NCI-H524 (cell line): ENCODE data around the gene CHST8.
"Not testable (repeated sequence)": the region's sequence is repeated elsewhere in the genome, so short reads cannot be mapped to it uniquely, and the experiment has no call there.

Source experiments
- DNase-seq, 2 experiments: peaks; one replicate each; lab custom pipeline; 2025; lab: John Stamatoyannopoulos, UW

CHST8 gene

DNA sequence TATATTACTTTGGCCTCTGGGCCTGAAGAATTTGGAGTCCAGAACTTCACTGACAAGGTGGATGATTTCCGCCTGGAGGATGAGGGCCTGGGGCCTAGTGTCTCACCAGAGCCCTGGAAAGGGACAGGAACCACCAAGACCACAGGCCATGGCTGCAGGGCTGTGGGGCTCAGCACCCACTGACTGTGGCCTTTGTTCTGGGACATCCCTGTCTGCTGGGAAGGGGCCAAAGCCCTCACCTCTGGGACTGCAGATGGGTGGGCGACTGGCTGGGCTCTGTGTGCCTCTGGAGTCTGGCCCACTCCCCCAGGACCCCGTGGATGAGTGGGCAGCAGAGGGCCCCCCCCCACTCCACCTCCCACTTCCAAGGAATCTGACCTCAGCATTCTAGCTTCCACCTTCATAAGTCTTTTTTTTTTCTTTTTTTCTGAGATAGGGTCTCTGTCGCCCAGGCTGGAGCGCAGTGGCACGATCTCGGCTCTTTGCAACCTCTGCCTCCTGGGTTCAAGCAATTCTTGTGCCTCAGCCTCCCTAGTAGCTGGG lies 20.3 kb downstream of the CHST8 start:
- no peak for DNase-seq

DNA sequence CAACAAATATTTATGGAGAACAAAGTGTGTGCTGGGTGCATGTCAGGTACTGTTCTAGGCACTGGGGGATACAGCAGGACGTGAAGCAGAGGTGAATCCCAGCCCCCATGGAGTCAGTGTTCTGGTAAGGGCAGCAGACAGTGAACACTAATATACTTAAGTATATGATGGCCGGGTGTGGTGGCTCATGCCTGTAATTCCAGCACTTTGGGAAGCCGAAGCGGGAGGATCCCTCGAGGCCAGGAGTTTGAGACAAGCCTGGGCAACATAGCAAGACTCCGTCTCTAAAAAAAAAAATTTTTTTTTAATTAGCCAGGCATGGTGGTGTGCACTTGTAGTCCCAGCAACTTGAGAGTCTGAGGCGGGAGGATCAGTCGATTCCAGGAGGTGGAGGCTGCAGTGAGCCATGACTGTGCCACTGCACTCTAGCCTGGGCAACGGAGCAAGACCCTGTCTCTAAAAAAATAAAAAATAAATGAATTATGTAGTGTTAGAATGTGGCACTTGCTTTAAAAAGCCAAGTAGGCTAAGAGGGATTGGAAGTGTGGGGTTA lies 22.6 kb downstream of the CHST8 start:
- no peak for DNase-seq

DNA sequence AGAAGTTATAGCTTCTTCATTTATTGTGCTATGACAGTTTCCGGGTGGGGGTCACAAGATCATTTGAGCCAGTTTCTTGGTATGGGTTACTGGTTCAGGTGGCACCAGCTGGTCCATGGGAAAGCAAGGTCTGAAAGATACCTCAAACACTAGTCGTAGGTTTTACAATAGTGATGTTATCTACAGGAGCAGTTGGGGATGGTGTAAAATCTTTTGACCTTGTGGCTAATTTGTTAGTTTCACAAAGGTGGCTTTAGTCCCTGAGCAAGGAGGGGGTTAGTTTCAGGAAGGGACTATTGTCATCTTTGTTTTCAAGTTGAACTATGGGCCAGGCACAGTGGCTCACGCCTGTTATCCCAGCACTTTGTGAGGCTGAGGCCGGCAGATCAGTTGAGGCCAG lies 24.6 kb downstream of the CHST8 start:
- DNase-seq: no peak

DNA sequence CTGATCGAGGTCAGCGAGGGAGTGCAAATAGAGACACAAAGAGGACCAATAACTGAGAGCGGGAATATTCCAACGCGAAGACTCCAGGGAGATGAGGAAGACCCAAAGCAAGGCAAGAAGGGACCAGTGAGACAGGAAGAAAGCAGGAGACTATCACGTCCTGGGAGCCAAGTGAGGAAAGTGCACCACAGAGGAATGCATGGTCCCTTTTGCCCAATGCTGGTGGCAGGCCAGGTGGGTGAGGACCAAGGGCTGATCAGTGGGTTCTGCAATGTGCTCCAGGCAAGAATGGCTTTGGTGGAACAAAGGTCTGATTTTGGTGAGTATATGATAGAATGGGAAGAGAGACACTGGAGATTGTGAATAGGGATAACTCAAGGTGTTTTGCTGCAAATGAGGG lies 25.4 kb downstream of the CHST8 start:
- no peak for DNase-seq

DNA sequence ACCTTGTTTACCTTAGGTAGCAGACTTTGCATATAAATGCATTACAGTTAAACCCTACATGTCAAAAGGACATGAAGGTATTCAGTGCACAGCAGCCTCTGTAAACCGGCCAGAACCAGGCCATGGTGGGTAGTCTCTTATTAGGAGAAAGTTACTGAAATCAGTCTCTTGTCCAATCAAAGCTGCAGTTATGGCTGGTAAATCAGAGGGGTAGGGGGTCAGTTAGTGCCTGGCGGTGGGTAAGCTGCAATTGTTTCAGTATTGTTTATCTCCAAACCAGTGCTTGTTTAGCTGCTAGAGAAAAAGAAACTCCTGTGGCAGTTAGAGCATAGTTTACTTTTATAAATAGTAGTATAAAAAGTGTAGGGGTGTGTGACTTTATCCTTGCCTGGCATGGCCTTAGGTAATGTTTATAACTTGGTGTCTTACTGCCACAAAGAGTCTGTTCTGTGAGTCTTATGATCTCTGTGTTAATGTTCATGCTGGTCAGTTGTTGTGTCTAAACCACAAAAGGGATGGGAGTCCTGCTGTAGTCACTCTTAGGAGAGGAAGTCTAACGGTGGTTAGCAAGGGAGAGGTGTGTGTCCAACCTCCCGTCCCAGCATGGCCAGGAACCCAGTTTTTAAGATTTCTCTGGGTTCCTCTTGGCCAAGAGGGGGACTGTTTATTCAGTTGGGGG lies 28.0 kb downstream of the CHST8 start:
- no peak for DNase-seq

DNA sequence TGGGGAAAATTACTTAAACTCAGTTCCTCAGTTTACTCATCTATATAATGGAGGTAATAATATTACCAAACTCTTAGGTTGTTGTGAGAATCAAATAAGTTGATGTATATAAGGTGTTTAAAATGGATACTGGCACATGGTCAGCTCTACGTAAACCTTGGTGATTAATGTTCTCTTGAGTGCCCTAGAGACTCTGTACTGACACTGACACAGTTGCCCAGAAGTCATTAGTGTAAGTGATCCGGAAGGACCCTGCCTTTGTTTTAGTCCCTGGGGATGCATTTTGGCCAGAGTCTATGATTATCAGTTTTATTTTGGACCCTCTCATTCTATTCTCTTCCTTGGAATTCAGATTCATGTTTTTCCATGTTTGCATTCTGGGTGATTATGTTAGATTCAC lies 31.9 kb downstream of the CHST8 start:
- DNase-seq: no peak

DNA sequence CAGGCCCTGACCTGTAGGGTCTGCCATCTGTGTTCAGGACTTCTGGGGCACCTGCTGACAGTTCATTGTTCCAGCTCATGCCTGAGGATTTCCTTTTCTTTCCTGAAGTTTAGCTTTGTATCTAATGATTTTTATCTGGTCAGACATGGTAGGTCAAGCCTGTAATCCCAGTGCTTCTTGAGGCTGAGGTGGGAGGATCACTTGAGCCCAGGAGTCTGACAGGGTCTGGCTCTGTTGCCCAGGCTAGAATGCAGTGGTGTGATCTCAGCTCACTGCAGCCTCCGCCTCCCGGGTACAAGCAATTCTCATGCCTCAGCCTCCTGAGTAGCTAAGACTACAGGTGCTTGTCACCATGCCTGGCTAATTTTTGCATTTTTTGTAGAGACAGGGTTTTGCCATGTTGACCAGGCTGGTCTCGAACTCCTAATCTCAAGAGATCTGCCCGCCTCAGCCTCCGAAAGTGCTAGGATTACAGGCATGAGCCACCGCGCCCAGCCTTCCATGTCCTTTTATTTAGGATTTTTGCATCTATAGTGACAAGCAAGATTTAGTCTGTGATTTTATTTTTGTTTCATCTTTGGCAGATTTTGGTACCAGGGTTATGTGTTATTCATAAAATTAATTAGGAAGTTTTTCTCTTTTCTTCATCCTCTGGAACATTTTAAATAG lies 33.2 kb downstream of the CHST8 start:
- no peak for DNase-seq

DNA sequence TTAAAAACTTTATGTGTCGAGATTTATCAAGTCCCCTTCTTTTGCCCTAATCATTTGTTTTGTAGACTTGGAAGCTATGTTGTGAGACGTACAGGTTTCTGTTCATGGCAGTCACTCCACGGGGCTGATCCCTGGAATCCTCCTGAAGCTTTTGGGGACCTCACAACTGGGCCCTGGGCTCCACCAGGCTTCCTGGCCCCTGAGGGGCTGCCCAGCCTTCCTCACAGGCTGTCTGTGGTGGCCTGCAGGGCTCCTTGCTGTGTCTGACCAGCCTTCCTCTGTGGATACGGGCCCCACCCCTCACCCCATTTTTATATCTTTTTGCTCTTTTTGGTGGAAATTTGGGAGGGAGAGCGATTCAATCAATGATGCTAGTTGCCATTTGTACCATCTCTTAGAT lies 38.1 kb downstream of the CHST8 start:
- no peak for DNase-seq

DNA sequence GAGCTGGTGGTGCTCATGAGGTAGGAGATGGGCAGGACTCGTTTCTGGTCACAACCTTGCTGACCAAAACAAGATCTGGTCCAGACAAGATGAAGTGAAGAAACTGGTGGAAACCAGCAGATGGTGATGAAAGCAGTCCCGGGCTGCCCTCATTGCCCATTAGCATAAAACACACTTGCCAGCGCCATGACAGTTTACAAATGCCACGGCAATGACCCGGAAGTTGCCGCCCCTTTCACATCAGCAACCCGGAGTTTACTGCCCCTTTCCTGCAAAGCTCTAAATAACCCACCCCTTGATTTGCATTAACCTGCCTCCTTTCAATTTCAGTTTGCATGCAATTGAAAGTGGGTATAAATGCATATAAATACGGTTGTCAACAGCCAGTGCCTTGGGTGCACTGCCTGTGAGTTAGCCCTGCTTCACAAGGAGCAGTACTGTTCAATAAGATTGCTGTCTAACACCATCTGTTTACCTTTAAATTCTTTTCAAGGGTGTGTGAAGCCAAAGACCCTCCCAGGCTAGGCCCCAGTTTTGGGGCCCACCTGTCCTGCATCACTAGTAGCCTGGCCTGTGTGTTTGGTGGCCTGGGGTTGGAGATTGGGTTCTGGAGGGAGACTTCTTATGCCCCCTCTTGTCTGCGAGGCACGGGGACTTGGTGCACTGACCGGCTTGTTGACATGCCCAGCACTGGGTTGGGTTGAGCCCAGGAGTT lies 38.8 kb downstream of the CHST8 start:
- DNase-seq: no peak

DNA sequence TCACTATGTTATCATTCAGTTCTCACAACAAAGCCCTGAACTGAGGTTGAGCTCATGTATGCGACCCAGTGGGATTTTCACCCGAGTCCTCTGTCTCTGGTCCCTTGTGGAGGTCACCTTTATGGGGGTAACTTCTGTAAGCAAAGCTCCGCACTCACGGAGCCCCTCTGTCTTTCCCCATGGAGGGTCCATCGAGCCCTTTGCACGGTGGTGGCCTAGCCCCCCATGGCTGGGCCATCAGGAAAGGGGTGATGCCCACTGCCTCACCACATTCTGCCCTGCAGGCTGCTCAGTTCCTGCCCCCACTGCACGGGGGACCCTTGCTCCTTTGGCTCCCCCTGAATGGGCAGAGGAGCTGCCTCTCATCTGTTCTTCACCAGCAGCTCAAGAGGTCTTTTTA lies 39.6 kb downstream of the CHST8 start:
- no peak for DNase-seq

DNA sequence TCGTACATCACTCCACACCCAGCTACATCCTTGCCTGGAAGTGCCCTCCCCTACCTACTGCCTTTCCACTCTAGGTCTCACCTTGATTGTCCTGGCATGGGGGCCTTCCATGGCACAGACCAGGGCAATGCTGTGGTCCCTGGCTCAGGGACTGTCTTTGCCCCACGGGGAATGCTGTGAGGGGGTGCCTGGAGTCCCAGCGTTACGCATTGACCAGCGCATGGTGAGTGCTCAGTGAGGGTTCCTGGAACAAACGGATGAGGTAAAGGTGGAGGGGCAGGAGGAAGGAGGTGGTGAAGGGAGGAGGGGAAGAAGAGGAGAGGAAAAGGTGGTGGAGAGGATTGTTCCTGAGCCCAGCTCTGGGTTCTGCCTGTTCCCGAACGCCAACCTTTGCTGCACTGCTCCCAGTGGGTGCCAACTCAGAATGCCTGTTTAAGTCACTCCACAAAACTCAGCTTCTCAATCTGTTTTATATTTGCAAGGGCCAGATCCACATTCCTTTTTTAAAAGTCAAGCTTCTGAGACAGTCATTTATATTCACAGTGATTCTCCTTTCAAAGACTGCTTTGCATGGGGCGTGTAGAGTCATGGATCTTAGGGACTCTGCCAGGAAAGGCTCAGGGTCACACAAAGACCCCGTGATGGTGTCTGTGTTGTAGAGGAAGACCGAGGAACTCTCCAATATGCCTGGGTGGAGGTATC lies 40.8 kb downstream of the CHST8 start:
- DNase-seq: no peak

DNA sequence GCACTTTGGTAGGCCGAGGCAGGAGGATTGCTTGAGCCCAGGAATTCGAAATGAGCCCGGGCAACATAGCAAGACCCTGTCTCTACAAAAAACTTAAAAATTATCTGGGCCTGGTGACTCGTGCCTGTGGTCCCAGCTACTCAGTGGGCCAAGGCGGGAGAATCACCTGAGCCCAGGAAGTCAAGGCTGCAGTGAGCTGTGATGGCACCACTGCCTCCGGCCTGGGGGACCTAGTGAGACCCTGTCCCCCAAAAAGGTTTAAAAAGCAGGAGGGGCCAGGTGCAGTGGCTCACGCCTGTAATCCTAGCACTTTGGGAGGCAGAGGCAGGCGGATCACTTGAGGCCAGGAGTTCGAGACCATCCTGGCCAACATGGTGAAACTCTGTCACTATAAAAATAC lies 41.6 kb downstream of the CHST8 start:
- not testable (repeated sequence) for DNase-seq

DNA sequence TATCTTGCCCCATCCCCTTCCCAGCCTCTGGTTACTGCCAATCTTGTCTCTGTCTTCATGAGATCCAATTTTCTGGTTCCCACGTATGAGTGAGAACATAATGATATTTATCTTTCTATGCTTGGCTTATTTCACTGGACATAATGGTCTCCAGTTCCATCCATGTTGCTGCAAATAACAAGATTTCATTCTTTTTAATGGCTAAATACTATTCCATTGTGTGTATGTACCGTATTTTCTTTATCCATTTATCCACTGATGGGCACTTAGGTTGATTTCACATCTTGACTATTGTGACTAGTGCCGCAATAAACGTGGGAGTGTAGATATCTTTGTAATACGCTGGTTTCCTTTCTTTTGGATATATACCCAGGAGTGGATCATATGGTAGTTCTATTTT lies 43.0 kb downstream of the CHST8 start:
- DNase-seq: no peak

DNA sequence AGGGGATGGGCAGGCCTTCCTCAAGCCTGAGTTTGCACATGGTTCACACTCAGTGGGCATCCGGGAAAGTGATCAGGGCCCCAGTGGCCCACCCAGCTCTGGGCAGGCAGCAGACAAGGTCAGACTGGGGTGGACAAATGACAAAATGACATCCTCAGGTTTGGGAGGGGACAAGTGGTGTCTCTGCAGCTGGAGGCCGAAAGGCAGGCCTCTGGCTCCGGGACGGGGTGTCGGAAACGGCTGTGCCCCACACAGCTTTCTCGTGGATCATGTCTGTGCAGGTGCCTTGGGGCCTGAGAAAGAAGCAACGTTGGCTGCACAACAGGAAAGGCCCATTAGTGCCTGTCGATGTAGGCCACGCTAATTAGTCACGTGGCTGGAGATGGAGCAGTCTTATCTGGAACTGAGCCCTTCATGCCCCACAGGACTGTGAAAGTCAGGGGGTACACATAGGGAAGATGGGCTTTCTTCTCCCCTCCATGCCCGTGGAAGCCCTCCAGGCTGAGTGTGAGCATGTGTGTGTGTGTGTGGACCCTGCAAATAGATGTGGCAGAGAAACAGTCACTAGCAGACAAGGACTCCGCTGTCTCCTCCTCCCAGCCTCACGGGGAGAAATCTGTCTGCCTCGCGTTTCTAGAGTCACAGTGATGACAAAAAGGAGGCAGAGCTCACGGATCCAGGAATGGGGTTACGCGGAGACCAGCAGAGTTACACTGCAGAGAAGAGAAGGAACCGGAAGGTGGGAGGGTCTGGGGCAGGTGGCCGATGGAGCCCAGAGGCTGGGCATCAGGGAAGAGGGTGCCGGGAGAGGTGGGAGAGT lies 44.2 kb downstream of the CHST8 start:
- no peak for DNase-seq

DNA sequence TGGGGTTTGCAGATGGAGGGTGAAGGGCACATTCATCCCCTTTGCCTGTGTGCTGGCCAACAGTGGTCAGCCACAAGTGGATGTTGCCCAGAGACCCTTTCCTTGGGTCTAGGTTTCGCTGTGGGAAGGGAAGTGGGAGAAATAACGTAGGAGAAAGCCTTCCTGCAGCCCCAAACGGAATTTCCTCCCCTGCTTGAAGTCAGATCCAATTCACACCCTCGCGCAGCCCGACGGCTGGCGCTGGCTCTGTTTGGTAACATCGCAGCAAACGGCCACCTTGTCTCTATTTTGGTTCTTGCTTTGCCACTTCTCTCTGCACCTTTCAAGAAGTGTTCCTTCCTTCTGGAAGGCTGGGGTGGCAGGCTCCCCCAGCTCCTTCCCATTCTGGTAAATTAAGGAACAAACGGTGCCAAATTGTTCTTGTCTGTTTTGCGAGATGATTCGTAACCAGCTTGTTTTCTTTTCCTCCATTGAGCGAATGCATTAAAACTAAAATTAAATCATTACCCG lies 45.4 kb downstream of the CHST8 start:
- DNase-seq: no peak

DNA sequence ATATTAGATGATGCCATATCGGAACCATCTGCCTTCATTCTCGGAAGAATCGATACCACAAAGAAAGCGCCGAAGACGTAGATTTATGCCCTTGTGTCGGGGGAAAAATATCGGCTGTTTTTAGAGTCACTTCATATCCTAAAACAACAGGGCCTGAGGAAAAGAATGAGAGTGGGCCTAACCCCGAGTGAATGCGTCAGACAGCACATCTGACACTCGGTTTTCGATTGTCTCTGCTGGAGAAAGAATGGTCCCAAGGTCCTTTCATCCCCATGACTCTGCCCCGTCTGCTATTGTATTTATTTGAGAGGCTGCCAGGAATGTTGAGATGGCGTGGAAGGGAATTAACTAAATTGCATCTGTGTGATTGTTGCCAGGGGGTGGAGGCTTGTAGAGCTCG lies 46.1 kb downstream of the CHST8 start:
- DNase-seq: no peak

DNA sequence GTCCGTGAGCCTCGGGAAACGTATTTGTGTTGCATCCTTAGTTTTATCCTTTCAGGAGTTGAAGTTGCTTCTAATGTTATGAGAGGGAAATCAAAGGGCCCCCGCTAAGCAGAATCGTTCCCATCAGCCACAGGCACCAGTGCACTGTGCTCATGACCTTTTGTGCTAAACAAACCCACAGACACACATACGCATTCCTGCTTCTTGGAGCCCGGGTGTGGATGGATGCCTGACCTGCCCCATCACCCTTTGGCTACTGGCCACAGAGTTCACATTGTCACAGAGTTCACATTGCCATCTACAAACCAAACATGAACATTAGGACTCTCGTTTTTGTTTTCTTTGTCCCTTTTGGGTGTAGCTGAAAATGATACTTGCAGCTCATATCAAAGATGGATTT lies 47.2 kb downstream of the CHST8 start:
- no peak for DNase-seq

DNA sequence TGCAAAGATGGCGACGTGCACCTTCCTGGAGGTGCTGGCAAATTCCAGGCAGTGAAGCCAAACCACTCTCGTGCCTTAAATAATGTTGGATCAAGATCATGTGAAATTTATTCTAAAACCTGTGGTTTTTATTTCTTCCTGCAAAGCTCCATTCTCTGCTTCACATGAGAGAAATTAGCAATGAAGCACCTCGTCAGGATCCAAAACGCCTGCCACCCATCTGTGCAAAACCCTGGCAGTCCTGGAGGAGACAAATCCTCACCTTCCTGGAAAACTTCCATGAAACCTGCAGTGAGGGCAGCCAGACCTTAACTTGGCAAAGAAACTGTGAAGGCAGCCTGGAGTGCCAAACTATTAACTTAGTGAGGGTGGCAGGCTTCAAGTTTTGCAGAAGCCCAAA lies 47.6 kb downstream of the CHST8 start:
- no peak for DNase-seq

DNA sequence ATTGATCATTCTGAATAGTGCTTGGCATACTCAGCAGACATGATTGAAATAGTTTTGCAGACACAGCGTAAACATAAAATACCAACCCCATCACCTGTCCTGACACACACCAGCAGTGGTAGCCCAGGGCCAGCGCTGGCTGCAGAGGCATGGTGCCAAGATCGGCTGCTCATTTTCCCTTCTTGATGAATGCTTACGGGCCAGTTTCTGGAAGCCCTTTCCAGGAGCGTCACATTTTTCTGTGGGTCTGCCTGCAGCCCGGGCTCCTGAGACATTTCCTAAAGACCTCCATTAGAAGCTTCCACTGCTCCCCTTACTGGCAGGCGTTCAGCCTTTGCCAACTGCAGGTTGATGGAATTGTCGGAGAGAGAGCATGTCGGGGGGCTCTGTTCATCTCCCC lies 48.6 kb downstream of the CHST8 start:
- no peak for DNase-seq

DNA sequence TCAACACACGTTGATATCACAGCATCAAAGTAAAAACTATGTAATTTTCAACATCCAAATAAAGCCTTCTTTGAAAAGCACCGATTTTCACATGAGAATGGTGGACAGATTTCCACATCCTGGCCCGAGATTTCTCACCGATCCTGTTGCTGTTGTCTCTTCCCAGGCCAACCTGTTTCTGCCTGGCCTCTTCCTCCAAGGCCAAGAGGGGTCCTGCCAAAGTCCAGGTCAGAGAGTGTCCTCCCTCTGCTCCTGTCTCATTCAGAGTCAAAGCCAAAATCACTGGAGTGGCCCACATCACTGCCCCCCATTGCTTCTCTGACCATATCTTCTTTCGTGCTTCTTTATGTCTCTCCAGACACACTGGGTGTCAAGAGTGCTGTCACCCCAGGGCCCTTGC lies 49.5 kb downstream of the CHST8 start:
- DNase-seq: no peak

DNA sequence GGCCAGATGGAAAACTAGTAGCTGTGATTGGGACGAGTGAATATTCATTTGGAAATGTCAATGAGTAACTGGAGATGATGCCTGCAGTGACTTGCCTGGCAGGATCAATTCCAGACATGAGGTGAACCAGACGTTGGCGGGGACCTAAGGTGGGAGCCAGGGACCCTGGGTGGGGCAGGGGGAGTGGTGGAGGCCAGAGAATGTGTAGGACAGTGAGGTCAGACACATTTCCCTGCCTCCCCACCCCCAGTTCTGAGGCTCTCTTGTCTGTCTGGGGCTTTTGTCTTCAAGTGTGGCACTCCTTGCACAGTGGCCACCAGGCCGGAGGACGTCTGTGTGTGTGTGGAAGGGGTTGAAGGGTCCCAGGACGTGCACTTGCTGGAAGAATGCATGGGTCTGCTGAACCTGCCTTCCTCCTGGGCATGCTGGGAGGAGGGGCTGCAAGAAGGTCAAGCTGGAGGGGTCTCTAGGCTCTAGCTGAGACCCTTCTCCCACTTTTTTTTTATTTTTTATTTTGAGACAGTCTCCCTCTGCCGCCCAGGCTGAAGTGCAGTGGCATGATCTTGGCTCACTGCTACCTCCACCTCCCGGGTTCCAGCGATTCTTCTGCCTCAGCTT lies 51.6 kb downstream of the CHST8 start:
- DNase-seq: no peak
